HepG2 (cell line): ENCODE data around the gene IL31.

Experiments used
- CENPT ChIP-seq: sonication (generic); formaldehyde crosslinking; IDR thresholded peaks from 2 replicates; pipeline ENCODE4 v1.8.0; 2022; ENCODE audit warnings: low read depth, mild to moderate bottlenecking, moderate library complexity, missing genetic modification reagents
- KLF16 ChIP-seq, 2 experiments: sonication (generic) in 1 of 2; formaldehyde crosslinking in 1 of 2; IDR thresholded peaks; 2 replicates each; pipeline versions ENCODE4 v1.6.1 to v1.8.0; 2016 to 2023; ENCODE audit warnings: missing genetic modification reagents in 2 of 2, missing compliant biosample characterization in 1 of 2
- POLR2A ChIP-seq, 2 experiments: IDR thresholded peaks; 2 replicates each; pipeline ENCODE4 v1.6.1; 2011; ENCODE audit warnings: low read depth in 2 of 2, low read length in 2 of 2, mild to moderate bottlenecking in 1 of 2, moderate library complexity in 1 of 2; ENCODE audit not compliant: insufficient read depth in 1 of 2
- SMARCC2 ChIP-seq: fragments of 450-650 bp; IDR thresholded peaks from 2 replicates; pipeline ENCODE4 v1.6.1; 2017; ENCODE audit warnings: antibody characterized with exemption, mild to moderate bottlenecking
- SUZ12 ChIP-seq: fragments of 150-350 bp; IDR thresholded peaks from 2 replicates; pipeline ENCODE4 v1.6.1; 2014; ENCODE audit warnings: low read depth, low read length
- ZSCAN9 ChIP-seq: IDR thresholded peaks from 2 replicates; pipeline ENCODE4 v1.6.1; 2016; ENCODE audit warnings: borderline replicate concordance
- TF ChIP-seq, protein P1 (sequence below): sonication (generic); formaldehyde crosslinking; IDR thresholded peaks from 2 replicates; pipeline ENCODE4 v1.4.0; 2020; ENCODE audit warnings: low read depth, missing genetic modification reagents
- TF ChIP-seq, protein P2 (sequence below): sonication (generic); formaldehyde crosslinking; conservative IDR thresholded peaks from 2 replicates; pipeline ENCODE4 v1.8.0; 2022; ENCODE audit warnings: low read depth, missing genetic modification reagents
- TF ChIP-seq, protein P3 (sequence below): sonication (generic); formaldehyde crosslinking; IDR thresholded peaks from 2 replicates; pipeline ENCODE4 v1.5.0; 2020; ENCODE audit warnings: mild to moderate bottlenecking, missing genetic modification reagents, moderate library complexity

DNA sequence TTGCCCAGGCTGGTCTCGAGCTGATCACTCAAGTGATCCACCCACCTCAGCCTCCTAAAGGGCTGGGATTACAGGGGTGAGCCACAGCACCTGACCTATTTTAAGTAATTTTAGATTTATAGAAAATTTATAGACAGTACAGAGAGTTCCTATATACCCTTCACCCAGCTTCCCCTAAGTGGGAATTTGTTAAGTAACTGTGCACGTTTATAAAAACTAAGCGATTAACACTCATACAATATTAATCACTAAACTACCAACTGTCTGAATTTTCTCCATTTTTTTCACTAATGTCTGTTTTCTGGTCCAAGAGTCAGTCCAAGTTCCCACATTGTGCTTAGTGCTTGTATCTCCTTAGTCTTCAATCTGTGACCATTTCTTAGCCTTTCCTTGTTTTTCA, 5.5 kb downstream of the IL31 start:
- TF ChIP-seq CENPT, result no peak
- TF ChIP-seq ZSCAN9 (CRISPR knock-in tag), result no peak
- TF ChIP-seq POLR2A (IDR thresholded peaks at IDR 0.05; ENCODE audit: insufficient read depth in 1 of 2, low read depth in 2 of 2, low read length in 2 of 2), result no peak
- TF ChIP-seq, protein P1, sequence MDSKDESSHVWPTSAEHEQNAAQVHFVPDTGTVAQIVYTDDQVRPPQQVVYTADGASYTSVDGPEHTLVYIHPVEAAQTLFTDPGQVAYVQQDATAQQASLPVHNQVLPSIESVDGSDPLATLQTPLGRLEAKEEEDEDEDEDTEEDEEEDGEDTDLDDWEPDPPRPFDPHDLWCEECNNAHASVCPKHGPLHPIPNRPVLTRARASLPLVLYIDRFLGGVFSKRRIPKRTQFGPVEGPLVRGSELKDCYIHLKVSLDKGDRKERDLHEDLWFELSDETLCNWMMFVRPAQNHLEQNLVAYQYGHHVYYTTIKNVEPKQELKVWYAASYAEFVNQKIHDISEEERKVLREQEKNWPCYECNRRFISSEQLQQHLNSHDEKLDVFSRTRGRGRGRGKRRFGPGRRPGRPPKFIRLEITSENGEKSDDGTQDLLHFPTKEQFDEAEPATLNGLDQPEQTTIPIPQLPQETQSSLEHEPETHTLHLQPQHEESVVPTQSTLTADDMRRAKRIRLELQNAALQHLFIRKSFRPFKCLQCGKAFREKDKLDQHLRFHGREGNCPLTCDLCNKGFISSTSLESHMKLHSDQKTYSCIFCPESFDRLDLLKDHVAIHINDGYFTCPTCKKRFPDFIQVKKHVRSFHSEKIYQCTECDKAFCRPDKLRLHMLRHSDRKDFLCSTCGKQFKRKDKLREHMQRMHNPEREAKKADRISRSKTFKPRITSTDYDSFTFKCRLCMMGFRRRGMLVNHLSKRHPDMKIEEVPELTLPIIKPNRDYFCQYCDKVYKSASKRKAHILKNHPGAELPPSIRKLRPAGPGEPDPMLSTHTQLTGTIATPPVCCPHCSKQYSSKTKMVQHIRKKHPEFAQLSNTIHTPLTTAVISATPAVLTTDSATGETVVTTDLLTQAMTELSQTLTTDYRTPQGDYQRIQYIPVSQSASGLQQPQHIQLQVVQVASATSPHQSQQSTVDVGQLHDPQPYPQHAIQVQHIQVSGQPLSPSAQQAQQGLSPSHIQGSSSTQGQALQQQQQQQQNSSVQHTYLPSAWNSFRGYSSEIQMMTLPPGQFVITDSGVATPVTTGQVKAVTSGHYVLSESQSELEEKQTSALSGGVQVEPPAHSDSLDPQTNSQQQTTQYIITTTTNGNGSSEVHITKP (CRISPR knock-in tag), result no peak
- no peak for TF ChIP-seq KLF16 (CRISPR knock-in tag; IDR thresholded peaks at IDR 0.05)
- TF ChIP-seq, protein P2, sequence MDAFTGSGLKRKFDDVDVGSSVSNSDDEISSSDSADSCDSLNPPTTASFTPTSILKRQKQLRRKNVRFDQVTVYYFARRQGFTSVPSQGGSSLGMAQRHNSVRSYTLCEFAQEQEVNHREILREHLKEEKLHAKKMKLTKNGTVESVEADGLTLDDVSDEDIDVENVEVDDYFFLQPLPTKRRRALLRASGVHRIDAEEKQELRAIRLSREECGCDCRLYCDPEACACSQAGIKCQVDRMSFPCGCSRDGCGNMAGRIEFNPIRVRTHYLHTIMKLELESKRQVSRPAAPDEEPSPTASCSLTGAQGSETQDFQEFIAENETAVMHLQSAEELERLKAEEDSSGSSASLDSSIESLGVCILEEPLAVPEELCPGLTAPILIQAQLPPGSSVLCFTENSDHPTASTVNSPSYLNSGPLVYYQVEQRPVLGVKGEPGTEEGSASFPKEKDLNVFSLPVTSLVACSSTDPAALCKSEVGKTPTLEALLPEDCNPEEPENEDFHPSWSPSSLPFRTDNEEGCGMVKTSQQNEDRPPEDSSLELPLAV (CRISPR knock-in tag), result no peak
- TF ChIP-seq, protein P3, sequence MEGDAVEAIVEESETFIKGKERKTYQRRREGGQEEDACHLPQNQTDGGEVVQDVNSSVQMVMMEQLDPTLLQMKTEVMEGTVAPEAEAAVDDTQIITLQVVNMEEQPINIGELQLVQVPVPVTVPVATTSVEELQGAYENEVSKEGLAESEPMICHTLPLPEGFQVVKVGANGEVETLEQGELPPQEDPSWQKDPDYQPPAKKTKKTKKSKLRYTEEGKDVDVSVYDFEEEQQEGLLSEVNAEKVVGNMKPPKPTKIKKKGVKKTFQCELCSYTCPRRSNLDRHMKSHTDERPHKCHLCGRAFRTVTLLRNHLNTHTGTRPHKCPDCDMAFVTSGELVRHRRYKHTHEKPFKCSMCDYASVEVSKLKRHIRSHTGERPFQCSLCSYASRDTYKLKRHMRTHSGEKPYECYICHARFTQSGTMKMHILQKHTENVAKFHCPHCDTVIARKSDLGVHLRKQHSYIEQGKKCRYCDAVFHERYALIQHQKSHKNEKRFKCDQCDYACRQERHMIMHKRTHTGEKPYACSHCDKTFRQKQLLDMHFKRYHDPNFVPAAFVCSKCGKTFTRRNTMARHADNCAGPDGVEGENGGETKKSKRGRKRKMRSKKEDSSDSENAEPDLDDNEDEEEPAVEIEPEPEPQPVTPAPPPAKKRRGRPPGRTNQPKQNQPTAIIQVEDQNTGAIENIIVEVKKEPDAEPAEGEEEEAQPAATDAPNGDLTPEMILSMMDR (CRISPR knock-in tag), result no peak
- TF ChIP-seq SMARCC2, result no peak
- TF ChIP-seq SUZ12, result no peak
